ENCODE data around the gene FNDC10. TPM values are rescaled to one million over a fixed set of nuclear protein-coding genes. Genes with fewer than 3 reads are reported as not detected.

FNDC10 gene
- total RNA-seq, 4 donors from 2014 or later: 1.5 to 4.6 (median 3.7) TPM

DNA sequence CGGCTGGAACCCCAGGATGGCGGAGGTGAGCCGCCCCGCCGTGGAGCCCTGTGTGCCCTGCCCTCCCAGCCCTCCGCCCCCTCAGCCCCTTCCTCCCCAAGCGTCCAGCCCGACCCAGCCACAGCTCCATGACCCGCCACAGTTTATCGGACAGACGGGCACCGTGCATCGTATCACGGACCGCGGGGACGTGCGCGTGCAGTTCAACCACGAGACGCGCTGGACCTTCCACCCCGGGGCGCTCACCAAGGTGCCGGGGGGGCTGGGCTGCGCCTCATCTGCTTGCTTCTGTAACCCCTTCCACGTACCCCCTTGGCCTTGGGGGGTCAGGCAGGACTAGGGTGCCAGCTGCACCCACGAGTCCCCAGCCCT is 25.5 kb upstream of the FNDC10 start:
- no peak overlapping the region for H3K4me3 ChIP-seq

DNA sequence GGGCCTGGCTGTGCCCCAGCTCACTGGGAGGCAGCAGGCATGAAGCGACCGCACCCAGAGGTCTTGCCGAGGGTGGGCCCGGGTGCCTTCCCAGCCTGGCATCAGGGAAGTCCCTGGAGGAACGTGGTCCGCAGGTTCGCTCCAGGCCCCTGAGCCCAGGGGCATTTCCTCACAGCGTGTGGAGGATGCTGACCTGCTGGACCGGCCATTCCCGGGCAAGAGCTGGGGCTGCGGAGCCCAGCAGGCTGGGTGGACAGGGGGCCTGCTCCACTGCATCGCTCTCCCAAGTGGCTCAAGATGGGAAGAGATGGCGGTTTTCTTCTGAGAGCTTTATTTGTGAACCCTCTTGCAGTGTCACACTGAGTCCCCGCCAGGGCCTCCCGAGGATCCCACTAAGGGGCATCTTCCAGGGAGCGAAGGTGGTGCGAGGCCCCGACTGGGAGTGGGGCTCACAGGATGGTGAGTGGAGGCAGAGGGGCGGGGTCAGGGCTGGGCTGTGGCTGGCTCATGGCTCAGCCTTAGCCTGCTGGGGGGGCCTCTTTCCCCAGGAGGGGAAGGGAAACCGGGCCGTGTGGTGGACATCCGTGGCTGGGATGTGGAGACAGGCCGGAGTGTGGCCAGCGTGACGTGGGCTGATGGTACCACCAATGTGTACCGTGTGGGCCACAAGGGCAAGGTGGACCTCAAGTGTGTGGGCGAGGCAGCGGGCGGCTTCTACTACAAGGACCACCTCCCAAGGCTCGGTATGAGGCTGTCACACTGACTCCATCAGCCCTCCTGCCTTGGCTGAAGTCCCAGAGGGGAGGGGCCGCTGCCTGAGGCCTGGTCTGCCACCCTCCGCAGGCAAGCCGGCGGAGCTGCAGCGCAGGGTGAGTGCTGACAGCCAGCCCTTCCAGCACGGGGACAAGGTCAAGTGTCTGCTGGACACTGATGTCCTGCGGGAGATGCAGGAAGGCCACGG is 24.8 kb upstream of the FNDC10 start:
- intact Hi-C loops (cut with DNase I; ENCODE audit: low total_unique reads) (no loop called here), in situ Hi-C loops (cut with MboI; ENCODE audit: low pct_ligation_motif_present in 1 of 4, low pct_unique_long_range_greater_than_20kb in 1 of 4, low sequenced_read_pairs in 3 of 4) (no loop called here)
- Histone ChIP-seq H3K27me3 (peaks cover 5% of the 10 kb centered on the region), H3K4me1 (peaks cover 0 to 11% (median 7%) of the 10 kb centered on the region in 4 donors), H3K27ac (no peak overlapping the region), H3K4me3 (no peak overlapping the region), H3K36me3 (no peaks in the 10 kb centered on the region), H3K9me3 (no peaks in the 10 kb centered on the region)
- no peak for TF ChIP-seq EP300 (IDR thresholded peaks at IDR 0.05; ENCODE audit: low read depth)
- no peak for TF ChIP-seq POLR2AphosphoS5 (IDR thresholded peaks at IDR 0.05)
- TF ChIP-seq POLR2A (IDR thresholded peaks at IDR 0.05): no peak
- TF ChIP-seq, protein P1, sequence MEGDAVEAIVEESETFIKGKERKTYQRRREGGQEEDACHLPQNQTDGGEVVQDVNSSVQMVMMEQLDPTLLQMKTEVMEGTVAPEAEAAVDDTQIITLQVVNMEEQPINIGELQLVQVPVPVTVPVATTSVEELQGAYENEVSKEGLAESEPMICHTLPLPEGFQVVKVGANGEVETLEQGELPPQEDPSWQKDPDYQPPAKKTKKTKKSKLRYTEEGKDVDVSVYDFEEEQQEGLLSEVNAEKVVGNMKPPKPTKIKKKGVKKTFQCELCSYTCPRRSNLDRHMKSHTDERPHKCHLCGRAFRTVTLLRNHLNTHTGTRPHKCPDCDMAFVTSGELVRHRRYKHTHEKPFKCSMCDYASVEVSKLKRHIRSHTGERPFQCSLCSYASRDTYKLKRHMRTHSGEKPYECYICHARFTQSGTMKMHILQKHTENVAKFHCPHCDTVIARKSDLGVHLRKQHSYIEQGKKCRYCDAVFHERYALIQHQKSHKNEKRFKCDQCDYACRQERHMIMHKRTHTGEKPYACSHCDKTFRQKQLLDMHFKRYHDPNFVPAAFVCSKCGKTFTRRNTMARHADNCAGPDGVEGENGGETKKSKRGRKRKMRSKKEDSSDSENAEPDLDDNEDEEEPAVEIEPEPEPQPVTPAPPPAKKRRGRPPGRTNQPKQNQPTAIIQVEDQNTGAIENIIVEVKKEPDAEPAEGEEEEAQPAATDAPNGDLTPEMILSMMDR (IDR thresholded peaks at IDR 0.05): no peak
- WGBS, 2 donors (ENCODE audit: low coverage in 1 of 2): 89% methylated on average over 30 of the region's 38 CpGs; no CpG with 5 or more reads in 1 of the 2 donors
- no peak for DNase-seq

More for the DNA sequence above, 25.5 kb upstream of the FNDC10 start:
- Histone ChIP-seq H3K27me3 (peaks cover 9% of the 10 kb centered on the region), H3K36me3 (no peaks in the 10 kb centered on the region), H3K9me3 (no peaks in the 10 kb centered on the region), H3K27ac (no peak overlapping the region), H3K4me1 (peaks cover 0 to 11% (median 10%) of the 10 kb centered on the region in 4 donors)
- intact Hi-C loops (cut with DNase I; ENCODE audit: low total_unique reads) (no loop called here), in situ Hi-C loops (cut with MboI; ENCODE audit: low pct_ligation_motif_present in 1 of 4, low pct_unique_long_range_greater_than_20kb in 1 of 4, low sequenced_read_pairs in 3 of 4) (no loop called here)
- WGBS, 2 donors (ENCODE audit: low coverage in 1 of 2): 93% methylated on average over 28 of the region's 28 CpGs; no CpG with 5 or more reads in 1 of the 2 donors
- no peak for DNase-seq
- TF ChIP-seq, protein P1 (IDR thresholded peaks at IDR 0.05): no peak
- TF ChIP-seq EP300 (IDR thresholded peaks at IDR 0.05; ENCODE audit: low read depth) (no peak), POLR2AphosphoS5 (IDR thresholded peaks at IDR 0.05) (no peak), POLR2A (IDR thresholded peaks at IDR 0.05) (no peak)

DNA sequence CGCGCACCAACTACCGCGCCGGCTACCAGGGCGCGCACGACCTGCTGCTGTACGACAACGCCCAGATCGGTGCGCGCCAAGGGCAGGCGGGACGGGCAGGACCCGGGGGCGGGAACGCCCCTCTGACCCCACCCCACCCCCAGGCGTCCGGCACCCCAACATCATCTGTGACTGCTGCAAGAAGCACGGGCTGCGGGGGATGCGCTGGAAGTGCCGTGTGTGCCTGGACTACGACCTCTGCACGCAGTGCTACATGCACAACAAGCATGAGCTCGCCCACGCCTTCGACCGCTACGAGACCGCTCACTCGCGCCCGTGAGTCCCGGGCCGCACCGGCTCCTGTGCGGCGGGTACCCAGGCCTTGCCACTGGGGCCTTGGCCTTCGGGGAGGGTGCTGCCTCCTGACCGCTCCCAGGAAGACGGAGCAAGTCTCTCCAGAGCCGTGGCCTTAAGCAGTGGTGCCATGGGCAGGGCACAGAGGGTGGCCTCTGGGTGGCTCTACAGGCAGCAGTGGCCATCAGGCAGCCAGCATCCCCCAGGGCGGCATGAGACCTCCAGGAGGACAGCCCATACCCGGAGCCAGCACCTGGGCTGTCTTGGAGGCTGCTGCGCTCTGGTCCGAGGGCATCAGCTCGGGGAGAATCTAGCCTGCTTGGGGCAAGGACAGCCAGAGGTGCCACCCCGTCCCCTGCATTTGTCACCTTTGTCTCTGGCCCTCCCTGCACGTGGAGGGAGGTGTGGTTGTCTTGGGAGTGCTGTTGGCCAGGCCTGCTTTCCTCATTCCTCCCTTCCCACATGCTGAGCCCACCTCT is 23.9 kb upstream of the FNDC10 start:
- Histone ChIP-seq H3K36me3 (no peaks in the 10 kb centered on the region), H3K27me3 (no peaks in the 10 kb centered on the region), H3K4me1 (peaks cover 0 to 11% (median 7%) of the 10 kb centered on the region in 4 donors), H3K4me3 (no peak overlapping the region), H3K27ac (no peak overlapping the region), H3K9me3 (no peaks in the 10 kb centered on the region)
- DNase-seq: no peak
- TF ChIP-seq, protein P1 (IDR thresholded peaks at IDR 0.05): no peak
- TF ChIP-seq POLR2AphosphoS5 (IDR thresholded peaks at IDR 0.05): no peak
- no peak for TF ChIP-seq POLR2A (IDR thresholded peaks at IDR 0.05)
- no peak for TF ChIP-seq EP300 (IDR thresholded peaks at IDR 0.05; ENCODE audit: low read depth)
- 97% methylated on average over 44 of the region's 51 CpGs; no CpG with 5 or more reads in 1 of the 2 donors for WGBS, 2 donors (ENCODE audit: low coverage in 1 of 2)
- in situ Hi-C loops (cut with MboI; ENCODE audit: low pct_ligation_motif_present in 1 of 4, low pct_unique_long_range_greater_than_20kb in 1 of 4, low sequenced_read_pairs in 3 of 4): no loop called here
- intact Hi-C loops (cut with DNase I; ENCODE audit: low total_unique reads): no loop called here

DNA sequence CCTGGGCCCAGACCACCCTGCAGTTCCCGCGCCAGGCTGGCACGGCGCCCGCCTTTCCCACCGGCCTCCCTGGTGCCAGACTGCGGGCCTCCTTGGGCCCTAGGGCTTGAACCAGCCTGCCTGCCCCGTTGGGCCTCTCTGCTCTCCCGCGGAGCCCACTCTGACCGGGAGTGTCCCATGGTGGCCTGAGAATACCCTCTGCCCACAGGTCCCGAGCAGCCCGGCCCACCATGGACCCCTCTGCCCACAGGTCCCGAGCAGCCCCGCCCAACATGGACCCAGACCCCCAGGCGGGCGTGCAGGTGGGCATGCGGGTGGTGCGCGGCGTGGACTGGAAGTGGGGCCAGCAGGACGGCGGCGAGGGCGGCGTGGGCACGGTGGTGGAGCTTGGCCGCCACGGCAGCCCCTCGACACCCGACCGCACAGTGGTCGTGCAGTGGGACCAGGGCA is 23.3 kb upstream of the FNDC10 start:
- no peak for TF ChIP-seq POLR2A (IDR thresholded peaks at IDR 0.05)
- TF ChIP-seq, protein P1 (IDR thresholded peaks at IDR 0.05): no peak
- TF ChIP-seq POLR2AphosphoS5 (IDR thresholded peaks at IDR 0.05): no peak
- no peak for TF ChIP-seq EP300 (IDR thresholded peaks at IDR 0.05; ENCODE audit: low read depth)
- intact Hi-C loops (cut with DNase I; ENCODE audit: low total_unique reads): no loop called here
- no peaks in the 10 kb centered on the region for H3K27me3 ChIP-seq
- DNase-seq: no peak
- 95 to 100% methylated on average over 3 to 33 of the region's 33 CpGs for WGBS, 2 donors (ENCODE audit: low coverage in 1 of 2)
- H3K4me3 ChIP-seq: no peak overlapping the region
- H3K27ac ChIP-seq: no peak overlapping the region
- H3K4me1 ChIP-seq: peaks cover 0 to 11% (median 7%) of the 10 kb centered on the region in 4 donors
- H3K36me3 ChIP-seq: no peaks in the 10 kb centered on the region
- in situ Hi-C loops (cut with MboI; ENCODE audit: low pct_ligation_motif_present in 1 of 4, low pct_unique_long_range_greater_than_20kb in 1 of 4, low sequenced_read_pairs in 3 of 4): no loop called here
- no peaks in the 10 kb centered on the region for H3K9me3 ChIP-seq
